ENCODE data around the gene LAP3. TPM values are rescaled to one million over a fixed set of nuclear protein-coding genes. Genes with fewer than 3 reads are reported as not detected.

Gene LAP3
- total RNA-seq, 1 donor from 2014 or later: 81.6 TPM

DNA sequence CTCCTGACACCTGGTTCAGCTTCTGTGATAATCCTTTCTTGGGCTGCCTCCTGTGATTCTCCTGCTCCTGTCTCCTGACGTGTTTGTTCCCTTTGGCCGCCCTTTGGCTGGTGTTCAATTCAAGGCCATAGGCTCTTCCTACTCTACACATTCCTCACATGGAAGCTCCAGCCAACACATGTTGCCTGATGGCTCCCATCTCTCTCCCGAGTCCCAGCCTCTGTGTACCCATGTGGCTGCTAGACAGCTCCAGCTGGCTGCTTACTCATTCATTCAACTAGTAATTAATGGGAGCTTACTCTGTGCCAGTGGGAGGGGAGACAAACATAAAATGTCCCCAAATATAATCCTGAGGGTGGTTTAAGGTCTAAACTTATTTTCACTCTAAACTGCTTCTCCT lies 28.2 kb downstream of the LAP3 start:
- no peak overlapping the region for H3K4me3 Mint-ChIP-seq (ENCODE audit: low read depth)
- H3K27ac Mint-ChIP-seq: no peak overlapping the region
- H3K4me1 Mint-ChIP-seq (ENCODE audit: low read depth): no peaks in the 10 kb centered on the region
- no peaks in the 10 kb centered on the region for H3K9me3 Mint-ChIP-seq (ENCODE audit: low read depth)
- peaks cover 4% of the 10 kb centered on the region for H3K36me3 Mint-ChIP-seq (ENCODE audit: insufficient read depth)
- DNase-seq (ENCODE audit: low spot score, unreplicated experiment): no peak
- no peaks in the 10 kb centered on the region for H3K27me3 Mint-ChIP-seq
- no peak for TF ChIP-seq CTCF (IDR thresholded peaks at IDR 0.05; ENCODE audit: unreplicated experiment)

DNA sequence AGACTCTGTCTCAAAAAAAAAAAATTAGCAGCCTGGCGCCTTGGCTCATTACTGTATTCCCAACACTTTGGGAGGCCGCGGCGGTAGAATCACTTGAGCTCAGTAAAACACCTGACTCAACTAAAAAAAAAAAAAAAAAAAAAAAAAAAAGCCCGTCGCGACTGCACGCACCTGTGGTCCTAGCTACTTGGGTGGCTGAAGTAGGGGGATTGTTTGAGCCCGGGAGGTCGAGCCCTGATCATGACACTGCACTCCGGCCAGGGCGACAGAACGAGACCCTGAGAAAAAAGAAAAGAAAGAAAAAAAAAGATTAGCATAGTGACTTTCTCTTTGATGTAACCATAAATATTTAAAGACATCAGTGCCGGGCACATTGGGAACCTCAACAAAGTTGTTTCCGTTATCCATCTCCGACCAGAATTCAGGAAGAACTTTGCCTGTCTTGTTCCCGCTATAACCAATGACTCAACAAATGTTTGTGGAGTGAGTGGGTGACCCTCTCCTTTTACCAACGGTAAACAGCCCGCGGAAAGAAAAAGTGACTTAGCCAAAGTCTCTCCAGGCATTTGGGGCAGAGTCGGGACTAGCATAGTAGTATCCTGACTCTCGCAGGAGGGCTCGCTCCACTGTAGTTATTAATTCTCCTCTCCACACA lies 36.9 kb downstream of the LAP3 start:
- Mint-ChIP-seq H3K4me3 (ENCODE audit: low read depth) (peak overlapping the region; percentile 93), H3K4me1 (ENCODE audit: low read depth) (peaks cover 17% of the 10 kb centered on the region), H3K27ac (peak overlapping the region; percentile 96), H3K27me3 (no peaks in the 10 kb centered on the region), H3K9me3 (ENCODE audit: low read depth) (no peaks in the 10 kb centered on the region), H3K36me3 (ENCODE audit: insufficient read depth) (peaks cover 4% of the 10 kb centered on the region)
- DNase-seq (ENCODE audit: low spot score, unreplicated experiment): peak; percentile 13
- TF ChIP-seq CTCF (IDR thresholded peaks at IDR 0.05; ENCODE audit: unreplicated experiment): no peak

GRCh38 chr4:17614416-17615299 lies 37.7 kb downstream of the LAP3 start, which contains the start of gene MED28:
TSS of gene MED28 (plus strand) at chr4:17614641. CDS start at chr4:17614655, 14 bp downstream.
- Mint-ChIP-seq H3K27me3 (no peaks in the 10 kb centered on the region), H3K27ac (peak within 1 kb of the TSS; percentile 96), H3K36me3 (ENCODE audit: insufficient read depth) (peaks cover 8% of the 10 kb centered on the region), H3K4me1 (ENCODE audit: low read depth) (peaks cover 18% of the 10 kb centered on the region), H3K9me3 (ENCODE audit: low read depth) (no peaks in the 10 kb centered on the region), H3K4me3 (ENCODE audit: low read depth) (peak within 1 kb of the TSS; percentile 93)
- peak; percentile 93 for DNase-seq (ENCODE audit: low spot score, unreplicated experiment)
- TF ChIP-seq CTCF (IDR thresholded peaks at IDR 0.05; ENCODE audit: unreplicated experiment): no peak

DNA sequence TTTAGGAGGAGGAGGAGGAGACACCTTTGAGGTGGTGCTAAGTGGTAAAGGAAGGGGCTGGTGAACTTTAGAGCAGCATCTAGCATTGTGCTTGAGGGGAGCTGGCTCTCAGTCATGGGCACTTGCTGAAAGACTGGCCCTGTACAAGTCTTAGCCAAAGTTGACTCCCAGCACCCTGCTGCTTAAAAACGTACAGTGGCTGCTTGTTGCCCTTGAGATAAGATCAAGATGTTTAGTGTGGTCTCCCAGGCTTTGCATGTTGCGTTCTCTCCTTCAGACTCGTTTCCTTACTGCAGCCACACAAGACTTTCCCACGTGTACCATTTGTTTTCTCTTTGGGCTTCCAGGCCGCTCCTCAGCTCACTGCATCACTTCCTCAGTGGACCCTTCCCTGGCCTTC lies 39.3 kb downstream of the LAP3 start:
- H3K36me3 Mint-ChIP-seq (ENCODE audit: insufficient read depth): peaks cover 10% of the 10 kb centered on the region
- no peaks in the 10 kb centered on the region for H3K27me3 Mint-ChIP-seq
- TF ChIP-seq CTCF (IDR thresholded peaks at IDR 0.05; ENCODE audit: unreplicated experiment): no peak
- peak overlapping the region; percentile 25 for H3K27ac Mint-ChIP-seq
- no peak for DNase-seq (ENCODE audit: low spot score, unreplicated experiment)
- peaks cover 18% of the 10 kb centered on the region for H3K4me1 Mint-ChIP-seq (ENCODE audit: low read depth)
- H3K4me3 Mint-ChIP-seq (ENCODE audit: low read depth): peak overlapping the region; percentile 66
- no peaks in the 10 kb centered on the region for H3K9me3 Mint-ChIP-seq (ENCODE audit: low read depth)

GRCh38 chr4:17618926-17619325 lies 41.9 kb downstream of the LAP3 start:
- no peak overlapping the region for H3K4me3 Mint-ChIP-seq (ENCODE audit: low read depth)
- peaks cover 19% of the 10 kb centered on the region for H3K36me3 Mint-ChIP-seq (ENCODE audit: insufficient read depth)
- H3K4me1 Mint-ChIP-seq (ENCODE audit: low read depth): peaks cover 17% of the 10 kb centered on the region
- peak overlapping the region; percentile 78 for H3K27ac Mint-ChIP-seq
- H3K9me3 Mint-ChIP-seq (ENCODE audit: low read depth): no peaks in the 10 kb centered on the region
- no peak for DNase-seq (ENCODE audit: low spot score, unreplicated experiment)
- no peak for TF ChIP-seq CTCF (IDR thresholded peaks at IDR 0.05; ENCODE audit: unreplicated experiment)
- H3K27me3 Mint-ChIP-seq: no peaks in the 10 kb centered on the region

All from progenitor cell of endocrine pancreas (in vitro differentiated cells).